Cardiac fibroblast (primary cell): ENCODE results near the gene CCSAP.

Source experiments
- DNase-seq, 2 donors: peaks; one replicate each; pipeline versions ENCODE4 v3.0.0 to v3.0.0-alpha.2; 2010; ENCODE audit warnings: low read depth in 2 of 2
- H3K4me3 ChIP-seq, 2 donors: replicated peaks in 1 of 2; 1 replicate in 1 of 2; 2 replicates in 1 of 2; pipeline ENCODE4 v1.5.1; 2011; ENCODE audit warnings: low read depth in 2 of 2, low read length in 2 of 2, mild to moderate bottlenecking in 2 of 2, moderate library complexity in 1 of 2
- TF ChIP-seq, protein P1 (sequence below): IDR thresholded peaks from one replicate; pipeline ENCODE4 v1.5.1; 2011; ENCODE audit warnings: low read depth, mild to moderate bottlenecking, low read length, inconsistent platforms

CCSAP gene

DNA sequence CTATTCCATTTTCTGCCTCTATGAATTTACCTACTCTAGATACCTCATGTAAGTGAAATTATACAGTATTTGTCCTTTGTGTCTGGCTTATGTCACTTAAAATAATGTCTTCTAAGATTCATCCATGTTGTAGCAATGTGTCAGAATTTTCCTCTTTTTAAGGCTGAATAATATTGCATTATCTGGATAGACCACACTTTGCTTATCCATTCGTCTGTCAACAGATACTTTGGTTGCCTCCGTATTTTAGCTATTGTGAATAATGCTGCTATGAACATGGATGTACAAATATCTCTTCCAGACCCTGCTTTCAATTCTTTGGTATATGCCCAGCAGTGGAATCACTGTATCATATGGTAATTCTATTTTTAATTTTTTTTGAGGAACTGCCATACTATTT, 10.1 kb upstream of the CCSAP start:
- no peak for DNase-seq
- no peak overlapping the region for H3K4me3 ChIP-seq
- TF ChIP-seq, protein P1, sequence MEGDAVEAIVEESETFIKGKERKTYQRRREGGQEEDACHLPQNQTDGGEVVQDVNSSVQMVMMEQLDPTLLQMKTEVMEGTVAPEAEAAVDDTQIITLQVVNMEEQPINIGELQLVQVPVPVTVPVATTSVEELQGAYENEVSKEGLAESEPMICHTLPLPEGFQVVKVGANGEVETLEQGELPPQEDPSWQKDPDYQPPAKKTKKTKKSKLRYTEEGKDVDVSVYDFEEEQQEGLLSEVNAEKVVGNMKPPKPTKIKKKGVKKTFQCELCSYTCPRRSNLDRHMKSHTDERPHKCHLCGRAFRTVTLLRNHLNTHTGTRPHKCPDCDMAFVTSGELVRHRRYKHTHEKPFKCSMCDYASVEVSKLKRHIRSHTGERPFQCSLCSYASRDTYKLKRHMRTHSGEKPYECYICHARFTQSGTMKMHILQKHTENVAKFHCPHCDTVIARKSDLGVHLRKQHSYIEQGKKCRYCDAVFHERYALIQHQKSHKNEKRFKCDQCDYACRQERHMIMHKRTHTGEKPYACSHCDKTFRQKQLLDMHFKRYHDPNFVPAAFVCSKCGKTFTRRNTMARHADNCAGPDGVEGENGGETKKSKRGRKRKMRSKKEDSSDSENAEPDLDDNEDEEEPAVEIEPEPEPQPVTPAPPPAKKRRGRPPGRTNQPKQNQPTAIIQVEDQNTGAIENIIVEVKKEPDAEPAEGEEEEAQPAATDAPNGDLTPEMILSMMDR, result no peak

DNA sequence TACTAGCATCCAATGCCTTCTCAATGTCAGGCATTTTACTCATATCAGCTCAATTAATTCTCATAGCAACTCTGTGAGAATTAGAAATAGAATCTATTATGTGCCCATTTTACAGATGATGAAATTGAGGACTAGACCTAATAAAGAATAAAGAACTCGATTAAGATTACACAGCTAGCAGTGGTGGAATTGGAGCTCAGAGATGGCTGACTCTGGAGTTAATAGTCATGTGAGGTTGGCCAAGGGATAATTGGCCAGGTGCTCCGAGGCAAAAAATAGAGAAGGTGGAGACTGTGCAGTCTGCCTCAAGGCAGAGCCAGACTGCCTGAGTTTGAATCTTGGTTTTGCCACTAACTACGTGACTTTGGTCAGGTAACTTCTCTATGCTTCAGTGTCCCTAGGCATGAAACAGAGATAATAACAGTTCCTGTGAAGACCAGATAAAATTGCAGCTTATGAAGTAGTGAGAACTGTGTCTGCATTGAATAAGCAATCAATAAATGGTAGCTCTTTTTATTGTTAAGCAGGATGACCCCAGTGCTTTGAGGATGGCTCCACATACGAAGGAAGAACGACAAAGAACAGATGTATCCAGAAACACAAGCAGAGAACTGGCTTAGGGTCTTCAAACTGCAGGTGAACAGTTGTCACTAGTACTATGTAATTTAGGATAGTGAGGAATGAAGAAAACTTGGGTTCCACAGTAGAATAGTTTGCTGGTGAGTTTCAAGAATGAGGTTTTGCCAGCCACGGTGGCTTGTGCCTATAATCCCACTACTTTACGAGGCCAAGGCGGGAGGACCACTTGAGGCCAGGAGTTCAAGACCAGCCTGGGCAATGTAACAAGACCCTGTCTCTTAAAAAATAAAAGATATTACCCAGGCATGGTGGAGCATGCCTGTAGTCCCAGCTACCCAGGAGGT, 6.9 kb upstream of the CCSAP start:
- TF ChIP-seq, protein P1, result no peak
- no peak overlapping the region for H3K4me3 ChIP-seq
- no peak for DNase-seq

- no peak for DNase-seq
- TF ChIP-seq, protein P1, result no peak
- no peak overlapping the region for H3K4me3 ChIP-seq
These were observed 4.7 kb upstream of the CCSAP start for GRCh38 chr1:229347528-229347927.

- no peak overlapping the region for H3K4me3 ChIP-seq
- peak in 1 of 2 donors; percentile 15 for DNase-seq
- TF ChIP-seq, protein P1, result no peak
These were observed 2.3 kb upstream of the CCSAP start for GRCh38 chr1:229344937-229345684.

DNA sequence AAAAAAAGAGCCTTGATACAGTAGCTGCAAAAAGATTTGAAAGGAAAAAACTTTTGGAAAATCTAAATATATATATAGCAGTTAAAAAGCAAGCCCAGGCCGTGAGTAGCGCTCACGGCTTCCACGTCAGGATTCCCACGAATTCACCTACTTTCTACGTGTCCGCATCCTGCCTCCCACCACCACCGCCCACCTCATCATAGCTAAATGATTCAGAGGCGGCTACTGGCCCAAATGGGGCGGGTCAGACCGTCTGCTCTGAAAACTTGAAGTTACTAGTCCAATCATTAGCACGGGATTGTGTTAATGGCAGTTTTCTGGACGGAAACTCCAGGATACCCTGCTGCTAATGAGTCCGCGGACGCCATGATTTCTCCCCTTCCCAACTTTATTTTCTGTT, 1.3 kb upstream of the CCSAP start:
- TF ChIP-seq, protein P1, result no peak
- DNase-seq, result no peak
- no peak overlapping the region for H3K4me3 ChIP-seq

- peak; percentile 72 for DNase-seq
- peak overlapping the region; percentile 67 to 85 for H3K4me3 ChIP-seq
- TF ChIP-seq, protein P1, result no peak
These were observed 832 bp downstream of the CCSAP start for GRCh38 chr1:229341774-229342655.
